Endothelial cell of umbilical vein (primary cell): ENCODE results near the gene PPP1R7. TPM values are rescaled to one million over a fixed set of nuclear protein-coding genes. Genes with fewer than 3 reads are reported as not detected.

Experiments used
- BruUV-seq: library from RNA; stranded (reverse); fragments of 400-500 nt; replicated peaks from 2 replicates; lab custom pipeline; 2021; lab: Mats Ljungman, UMichigan
- CTCF ChIA-PET: fragments of 300-600, 350-600 bp; sonication (Branson Sonifier 250); formaldehyde crosslinking; loops from one replicate; lab custom pipeline; 2021; ENCODE audit warnings: antibody characterized with exemption, inconsistent platforms; lab: Charles Lee
- POLR2A ChIA-PET: fragments of 300-600, 350-600 bp; sonication (Branson Sonifier 250); formaldehyde crosslinking; loops from one replicate; lab custom pipeline; 2021; ENCODE audit warnings: antibody characterized with exemption, inconsistent platforms; lab: Charles Lee
- DNase-seq: peaks from one replicate; pipeline ENCODE4 v3.0.0-alpha.2; 2011; ENCODE audit warnings: low read depth, low spot score
- FAIRE-seq: peaks from 2 replicates; lab custom pipeline; 2011; peaks lifted over from hg19 to GRCh38; lab: Jason Lieb, UNC
- H2AFZ ChIP-seq: 2 replicates; pipeline ENCODE4 v1.6.0; 2012; ENCODE audit warnings: low read depth, low read length, control low read depth, inconsistent platforms
- H3K27ac ChIP-seq: 2 replicates; pipeline ENCODE4 v1.5.1; 2011; ENCODE audit warnings: low read depth, mild to moderate bottlenecking, control low read depth, low read length, moderate library complexity; ENCODE audit not compliant: insufficient read depth
- H3K27me3 ChIP-seq, 2 experiments: 2 replicates each; pipeline versions ENCODE4 v1.6.0 to v1.6.1; 2011; ENCODE audit warnings: low read length in 2 of 2, mixed read lengths in 1 of 2; ENCODE audit not compliant: control insufficient read depth in 2 of 2, insufficient read depth in 2 of 2
- H3K36me3 ChIP-seq, 2 experiments: 2 replicates in 1 of 2; 3 replicates in 1 of 2; pipeline ENCODE4 v1.5.1; 2011; ENCODE audit warnings: low read length in 2 of 2, mild to moderate bottlenecking in 1 of 2, moderate library complexity in 1 of 2; ENCODE audit not compliant: control insufficient read depth in 2 of 2, insufficient read depth in 2 of 2; ENCODE audit errors: extremely low read depth in 1 of 2
- H3K4me1 ChIP-seq: 3 replicates; pipeline ENCODE4 v1.5.1; 2011; ENCODE audit warnings: mild to moderate bottlenecking, low read length; ENCODE audit not compliant: control insufficient read depth, insufficient read depth; ENCODE audit errors: extremely low read depth
- H3K4me2 ChIP-seq: 2 replicates; pipeline ENCODE4 v1.6.1; 2011; ENCODE audit warnings: low read length, control low read depth, mixed read lengths; ENCODE audit not compliant: insufficient read depth
- H3K4me3 ChIP-seq, 3 experiments: fragments of 200-600 bp in 1 of 3; sonication (generic), shearing (Covaris generic) in 1 of 3; replicated peaks in 1 of 3; 2 replicates each; pipeline ENCODE4 v1.5.1; 2011 to 2016; ENCODE audit warnings: control low read depth in 3 of 3, low read length in 3 of 3, mild to moderate bottlenecking in 2 of 3, inconsistent platforms in 1 of 3, low read depth in 1 of 3, moderate library complexity in 1 of 3; ENCODE audit not compliant: insufficient read depth in 1 of 3
- H3K79me2 ChIP-seq: 2 replicates; pipeline ENCODE4 v1.6.0; 2012; ENCODE audit warnings: low read length, inconsistent platforms; ENCODE audit not compliant: control insufficient read depth, insufficient read depth
- H3K9ac ChIP-seq: replicated peaks from 2 replicates; pipeline ENCODE3; 2011; ENCODE audit warnings: low read length, control low read depth; ENCODE audit not compliant: insufficient read depth; ENCODE audit errors: extremely low read depth
- H3K9me1 ChIP-seq: replicated peaks from 3 replicates; pipeline ENCODE4 v1.6.0; 2011; ENCODE audit warnings: mild to moderate bottlenecking, low read length; ENCODE audit not compliant: control insufficient read depth, insufficient read depth; ENCODE audit errors: extremely low read depth
- H3K9me3 ChIP-seq: replicated peaks from 2 replicates; pipeline ENCODE4 v1.5.1; 2012; ENCODE audit warnings: low read length, inconsistent platforms; ENCODE audit not compliant: control insufficient read depth, insufficient read depth
- H4K20me1 ChIP-seq: replicated peaks from 2 replicates; pipeline ENCODE3; 2011; ENCODE audit warnings: mild to moderate bottlenecking, low read length; ENCODE audit not compliant: control insufficient read depth, insufficient read depth; ENCODE audit errors: extremely low read depth
- EZH2 ChIP-seq: IDR thresholded peaks from 2 replicates; pipeline ENCODE4 v1.6.1; 2012; ENCODE audit warnings: borderline replicate concordance, low read depth, mild to moderate bottlenecking, moderate library complexity, low read length, inconsistent platforms; ENCODE audit not compliant: severe bottlenecking
- FOS ChIP-seq: IDR thresholded peaks from 2 replicates; pipeline ENCODE4 v1.6.1; 2011; ENCODE audit warnings: mild to moderate bottlenecking, low read length, moderate library complexity, borderline replicate concordance; ENCODE audit not compliant: insufficient read depth
- GATA2 ChIP-seq: IDR thresholded peaks from 2 replicates; pipeline ENCODE4 v1.7.0; 2011; ENCODE audit warnings: low read depth, mild to moderate bottlenecking, moderate library complexity, mixed read lengths, low read length; ENCODE audit not compliant: insufficient read length, insufficient read depth
- JUN ChIP-seq: IDR thresholded peaks from 2 replicates; pipeline ENCODE4 v1.6.1; 2011; ENCODE audit warnings: borderline replicate concordance, low read depth; ENCODE audit not compliant: insufficient read length, insufficient read depth
- MYC ChIP-seq: IDR thresholded peaks from one replicate; pipeline ENCODE4 v1.6.1; 2011; ENCODE audit warnings: mild to moderate bottlenecking, low read depth, low read length
- POLR2A ChIP-seq: IDR thresholded peaks from 2 replicates; pipeline ENCODE4 v1.6.1; 2012; ENCODE audit warnings: low read depth, mild to moderate bottlenecking, control low read depth, low read length
- POLR2AphosphoS5 ChIP-seq: IDR thresholded peaks from 2 replicates; pipeline ENCODE4 v1.6.1; 2012; ENCODE audit warnings: low read depth, mild to moderate bottlenecking, control low read depth, low read length, moderate library complexity; ENCODE audit not compliant: insufficient read depth
- dilution Hi-C: fragments of 300-500 bp; cut with MboI; formaldehyde crosslinking; loops from one replicate; pipeline ENCODE4 v1.15.0; 2019; ENCODE audit warnings: low sequenced_read_pairs; ENCODE audit not compliant: extremely low pct_ligation_motif_present
- intact Hi-C: fragments of 100-400 bp; cut with micrococcal nuclease; formaldehyde crosslinking; loops from one replicate; pipeline ENCODE4 v1.10.0; 2022
- polyA plus RNA-seq, 4 experiments: library from polyadenylated mRNA; depleted of rRNA in 3 of 4; stranded (reverse) in 3 of 4; unstranded in 1 of 4; fragments of >200 nt; gene quantifications; 2 replicates each; pipeline versions ENCODE4 v1.2.1 to v1.2.3, GENCODE V29; 2011 to 2012; ENCODE audit warnings: missing spikeins in 1 of 4
- total RNA-seq: library from RNA; stranded (reverse); gene quantifications from 2 replicates; pipeline ENCODE4 v1.2.3, GENCODE V29; 2021
- TF ChIP-seq, protein P1 (sequence below): IDR thresholded peaks from 2 replicates; pipeline ENCODE4 v1.6.1; 2011; ENCODE audit not compliant: insufficient read depth, insufficient read length
- TF ChIP-seq, protein P2 (sequence below), 2 donors: IDR thresholded peaks; 1 replicate in 1 of 2; 2 replicates in 1 of 2; pipeline ENCODE4 v1.5.1; 2011; ENCODE audit warnings: low read length in 2 of 2, mild to moderate bottlenecking in 2 of 2, moderate library complexity in 2 of 2, control low read depth in 1 of 2, inconsistent platforms in 1 of 2, low read depth in 1 of 2; ENCODE audit not compliant: insufficient read depth in 1 of 2; ENCODE audit errors: extremely low read depth in 1 of 2

The PPP1R7 gene
- total and polyA plus RNA-seq, 2 donors (not counting 3 experiments of a cell fraction or from before 2014, with no cell fraction given), result 30.3 to 60.8 TPM

DNA sequence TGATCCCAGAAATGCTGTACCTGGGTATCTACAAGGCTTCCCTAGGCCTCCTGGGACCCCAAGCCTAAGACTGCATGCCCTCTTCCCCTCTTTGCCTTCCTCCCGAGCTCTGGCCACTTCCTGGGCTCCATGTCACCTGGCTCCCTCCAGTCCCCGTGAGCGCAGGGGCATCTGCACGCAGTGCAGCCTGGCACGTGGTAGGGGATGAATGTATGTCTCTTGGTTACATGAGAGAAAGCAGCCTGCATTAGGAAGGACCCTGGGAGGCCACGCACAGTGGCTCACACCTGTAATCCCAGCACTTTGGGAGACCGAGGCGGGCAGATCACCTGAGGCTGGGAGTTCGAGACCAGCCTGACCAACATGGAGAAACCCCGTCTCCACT, 16.8 kb upstream of the PPP1R7 start:
- Histone ChIP-seq H3K4me3 (no peak overlapping the region), H3K27ac (no peak overlapping the region), H3K4me1 (no peaks in the 10 kb centered on the region), H3K79me2 (no peaks in the 10 kb centered on the region), H3K27me3 (no peaks in the 10 kb centered on the region), H3K9me1 (no peaks in the 10 kb centered on the region), H2AFZ (no peak overlapping the region), H3K36me3 (peaks cover 0 to 3% of the 10 kb centered on the region in 2 experiments), H4K20me1 (no peaks in the 10 kb centered on the region), H3K9ac (no peak overlapping the region), H3K9me3 (no peaks in the 10 kb centered on the region), H3K4me2 (no peak overlapping the region)
- dilution Hi-C loops, result no loop called here
- ChIA-PET CTCF (no interaction called here), POLR2A (no interaction called here)
- no TSS peak for BruUV-seq
- intact Hi-C loops, result no loop called here
- DNase-seq (no peak), FAIRE-seq (no peak)
- TF ChIP-seq, protein P1, sequence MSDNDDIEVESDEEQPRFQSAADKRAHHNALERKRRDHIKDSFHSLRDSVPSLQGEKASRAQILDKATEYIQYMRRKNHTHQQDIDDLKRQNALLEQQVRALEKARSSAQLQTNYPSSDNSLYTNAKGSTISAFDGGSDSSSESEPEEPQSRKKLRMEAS, result no peak
- TF ChIP-seq JUN (no peak), GATA2 (no peak), POLR2AphosphoS5 (no peak), POLR2A (no peak), EZH2 (no peak), MYC (no peak), FOS (no peak)
- TF ChIP-seq, protein P2, sequence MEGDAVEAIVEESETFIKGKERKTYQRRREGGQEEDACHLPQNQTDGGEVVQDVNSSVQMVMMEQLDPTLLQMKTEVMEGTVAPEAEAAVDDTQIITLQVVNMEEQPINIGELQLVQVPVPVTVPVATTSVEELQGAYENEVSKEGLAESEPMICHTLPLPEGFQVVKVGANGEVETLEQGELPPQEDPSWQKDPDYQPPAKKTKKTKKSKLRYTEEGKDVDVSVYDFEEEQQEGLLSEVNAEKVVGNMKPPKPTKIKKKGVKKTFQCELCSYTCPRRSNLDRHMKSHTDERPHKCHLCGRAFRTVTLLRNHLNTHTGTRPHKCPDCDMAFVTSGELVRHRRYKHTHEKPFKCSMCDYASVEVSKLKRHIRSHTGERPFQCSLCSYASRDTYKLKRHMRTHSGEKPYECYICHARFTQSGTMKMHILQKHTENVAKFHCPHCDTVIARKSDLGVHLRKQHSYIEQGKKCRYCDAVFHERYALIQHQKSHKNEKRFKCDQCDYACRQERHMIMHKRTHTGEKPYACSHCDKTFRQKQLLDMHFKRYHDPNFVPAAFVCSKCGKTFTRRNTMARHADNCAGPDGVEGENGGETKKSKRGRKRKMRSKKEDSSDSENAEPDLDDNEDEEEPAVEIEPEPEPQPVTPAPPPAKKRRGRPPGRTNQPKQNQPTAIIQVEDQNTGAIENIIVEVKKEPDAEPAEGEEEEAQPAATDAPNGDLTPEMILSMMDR (IDR thresholded peaks at IDR 0.05; ENCODE audit: extremely low read depth in 1 of 2, insufficient read depth in 1 of 2, low read depth in 1 of 2, low read length in 2 of 2), result no peak
